GM19193 (cell line): Measurements from ENCODE around the gene METTL2B.
A peak's percentile ranks its signal among the peaks of the same experiment; 100 is the strongest.

ENCODE experiments used
- POLR2A ChIP-seq: IDR thresholded peaks from 4 replicates; pipeline ENCODE4 v1.6.1; 2011; ENCODE audit not compliant: insufficient read depth, insufficient read length; ENCODE audit errors: extremely low read depth

The METTL2B gene, protein sequence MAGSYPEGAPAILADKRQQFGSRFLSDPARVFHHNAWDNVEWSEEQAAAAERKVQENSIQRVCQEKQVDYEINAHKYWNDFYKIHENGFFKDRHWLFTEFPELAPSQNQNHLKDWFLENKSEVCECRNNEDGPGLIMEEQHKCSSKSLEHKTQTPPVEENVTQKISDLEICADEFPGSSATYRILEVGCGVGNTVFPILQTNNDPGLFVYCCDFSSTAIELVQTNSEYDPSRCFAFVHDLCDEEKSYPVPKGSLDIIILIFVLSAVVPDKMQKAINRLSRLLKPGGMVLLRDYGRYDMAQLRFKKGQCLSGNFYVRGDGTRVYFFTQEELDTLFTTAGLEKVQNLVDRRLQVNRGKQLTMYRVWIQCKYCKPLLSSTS

GRCh38 chr7:128476402-128477335 lies at the start of gene METTL2B:
Gene METTL2B, plus strand, starts transcription at chr7:128476748. Its CDS starts 18 bp downstream, at chr7:128476766.
- peak; percentile 81 for TF ChIP-seq POLR2A

- no peak for TF ChIP-seq POLR2A
Observed at GRCh38 chr7:128427289-128427891, 49.2 kb upstream of the METTL2B start.

GRCh38 chr7:128430207-128430606 lies 46.3 kb upstream of the METTL2B start:
- TF ChIP-seq POLR2A: no peak

DNA sequence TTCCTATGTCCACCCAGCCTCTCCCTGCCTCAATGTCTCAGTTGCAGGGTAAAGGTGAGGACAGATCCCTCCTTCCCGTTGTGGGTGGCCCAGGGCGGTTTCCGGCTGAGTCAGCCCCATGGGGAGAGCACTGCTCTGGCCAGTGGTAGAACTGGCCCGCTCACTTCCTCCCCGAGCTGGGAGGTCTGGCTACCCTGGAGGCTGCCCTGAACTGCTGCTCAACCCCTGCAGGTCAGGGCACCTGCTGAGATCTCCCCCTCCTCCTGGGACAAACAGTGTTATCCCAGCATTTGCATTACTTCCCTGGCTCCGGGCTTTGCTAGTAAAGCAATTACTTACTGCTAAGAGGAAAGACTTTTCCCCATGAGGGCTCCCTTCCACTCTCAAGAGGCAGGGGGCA lies 45.3 kb upstream of the METTL2B start:
- TF ChIP-seq POLR2A: no peak

DNA sequence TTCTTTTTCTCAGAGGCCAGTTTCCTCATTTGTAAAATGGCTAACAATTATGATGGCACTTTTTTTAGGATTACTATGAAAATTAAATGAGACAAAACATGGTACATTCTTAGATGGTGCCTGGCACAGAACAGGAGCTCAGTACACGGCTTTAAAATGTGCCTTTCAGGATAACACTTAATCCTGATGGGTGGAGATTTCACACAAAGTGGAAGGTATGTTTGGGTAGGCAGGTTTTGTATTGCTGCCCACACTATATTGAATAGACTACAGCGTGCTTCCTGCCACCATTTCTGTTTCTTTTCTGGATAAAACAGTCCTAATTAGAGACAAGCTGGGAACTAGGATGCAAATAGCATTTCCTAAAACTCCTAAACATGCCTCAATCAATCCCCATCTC lies 44.8 kb upstream of the METTL2B start:
- no peak for TF ChIP-seq POLR2A

- TF ChIP-seq POLR2A: no peak
Observed at GRCh38 chr7:128434413-128435326, 41.9 kb upstream of the METTL2B start.

- TF ChIP-seq POLR2A: no peak
Observed at GRCh38 chr7:128435327-128435686, 41.2 kb upstream of the METTL2B start.

- no peak for TF ChIP-seq POLR2A
Observed at GRCh38 chr7:128437426-128438332, 38.9 kb upstream of the METTL2B start.

DNA sequence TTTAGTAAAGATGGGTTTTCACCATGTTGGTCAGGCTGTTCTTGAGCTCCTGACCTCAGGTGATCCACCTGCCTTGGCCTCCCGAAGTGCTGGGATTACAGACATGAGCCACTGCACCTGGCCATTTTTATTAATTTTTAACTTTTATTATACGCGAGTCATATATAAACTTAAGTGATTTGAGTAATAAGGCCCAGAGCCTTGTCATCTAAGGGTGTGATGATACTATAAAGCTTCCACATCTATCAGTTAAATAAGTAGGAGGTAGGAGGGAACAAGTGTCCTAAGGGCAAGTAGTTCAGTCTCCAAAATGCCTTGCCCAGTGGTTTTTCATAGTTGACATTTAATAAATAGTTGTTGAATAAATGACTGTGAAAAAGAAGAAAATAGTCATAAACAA lies 34.2 kb upstream of the METTL2B start:
- no peak for TF ChIP-seq POLR2A

DNA sequence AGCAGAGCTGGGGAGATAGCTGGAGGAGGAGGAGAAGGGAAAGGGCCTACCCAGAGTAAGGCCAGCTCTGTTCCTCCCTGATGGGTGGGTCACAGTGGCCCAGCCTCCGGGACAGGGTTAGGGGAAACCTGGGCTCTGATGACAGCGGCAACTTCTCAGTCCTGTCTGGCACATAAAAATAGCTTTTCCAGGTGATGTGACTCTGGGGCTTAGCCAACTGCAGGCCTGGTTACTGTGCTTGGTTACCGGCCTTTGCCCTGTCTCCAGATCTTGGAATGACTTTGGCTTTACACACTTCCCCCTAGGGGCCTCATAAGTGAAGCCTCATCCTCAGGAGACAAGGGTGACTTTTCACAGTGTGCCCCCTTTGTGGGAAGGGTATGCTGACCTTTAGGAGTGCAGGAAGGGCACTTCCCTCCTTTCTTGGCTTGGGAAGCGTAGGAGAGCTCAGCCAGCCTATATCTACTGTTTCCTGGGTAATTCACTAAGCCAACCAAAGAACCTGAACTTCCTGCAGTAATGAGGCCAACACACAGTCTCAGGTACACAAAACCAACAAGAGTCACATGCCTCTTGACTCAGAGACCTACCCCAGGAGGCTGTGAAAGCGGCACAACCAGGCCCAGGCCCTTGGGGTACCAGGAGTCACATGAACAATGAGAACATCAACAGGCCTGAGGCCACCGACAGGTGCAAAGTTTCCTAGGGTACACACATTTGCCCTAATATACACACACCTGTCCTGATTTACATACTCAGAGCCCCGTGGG lies 32.5 kb upstream of the METTL2B start:
- TF ChIP-seq POLR2A: no peak

DNA sequence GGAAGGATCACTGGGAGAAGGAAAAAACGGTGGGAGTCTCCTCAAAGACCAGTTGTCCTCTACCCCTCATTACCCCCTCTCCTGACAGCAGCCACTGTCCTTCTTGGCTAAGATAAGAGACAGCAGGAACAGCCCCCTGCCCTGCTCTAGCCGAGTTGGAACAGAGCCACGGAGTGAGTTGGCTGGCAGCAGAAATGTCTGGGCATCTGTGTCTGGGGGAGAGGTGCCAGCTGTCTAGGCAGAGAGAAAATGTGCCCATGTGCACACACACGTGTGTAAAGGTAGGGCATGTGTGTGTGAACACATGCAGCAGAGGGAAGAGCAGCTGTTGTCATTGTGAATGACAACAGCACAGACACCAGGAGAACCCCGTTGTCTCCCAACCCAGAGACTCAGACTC lies 30.2 kb upstream of the METTL2B start:
- no peak for TF ChIP-seq POLR2A

DNA sequence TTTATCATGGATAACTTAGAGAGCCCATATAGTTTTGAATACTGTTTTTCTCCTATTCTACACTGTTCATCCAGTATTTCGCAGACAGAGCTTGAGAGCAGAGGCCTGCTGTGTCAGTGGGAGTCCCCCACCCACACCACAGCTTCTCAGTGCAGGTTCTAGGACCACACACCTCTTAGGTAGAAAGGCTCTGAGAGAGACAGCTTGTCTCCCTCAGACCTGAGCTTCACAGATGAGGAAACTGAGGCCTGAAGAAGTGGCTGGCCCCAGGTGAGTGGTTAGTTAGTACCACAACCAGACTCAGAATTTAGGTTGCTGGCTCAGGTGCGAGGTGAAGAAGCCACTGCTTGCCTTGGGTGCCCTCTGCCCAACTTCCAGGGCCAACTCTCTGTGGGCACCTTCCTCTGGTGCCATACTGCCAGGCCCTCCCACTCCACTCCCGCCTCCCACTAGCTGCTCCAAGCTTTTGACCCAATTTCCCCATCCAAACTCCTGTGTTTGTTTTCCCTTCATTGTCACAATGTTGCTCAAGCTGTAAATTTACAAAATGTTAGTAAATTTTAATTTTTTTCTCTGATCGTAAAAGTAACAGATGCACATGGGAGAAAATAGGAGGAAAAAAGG lies 28.5 kb upstream of the METTL2B start:
- no peak for TF ChIP-seq POLR2A
